K562 (cell line): ENCODE data around the gene MICAL1. TPM values are rescaled to one million over a fixed set of nuclear protein-coding genes. Genes with fewer than 3 reads are reported as not detected.

Source experiments
- ARID2 ChIP-seq: fragments of 450-650 bp; IDR thresholded peaks from 2 replicates; pipeline ENCODE4 v1.6.1; 2017; ENCODE audit warnings: antibody characterized with exemption, mild to moderate bottlenecking
- BDP1 ChIP-seq: IDR thresholded peaks from 3 replicates; pipeline ENCODE4 v1.6.1; 2011; ENCODE audit not compliant: insufficient read length, insufficient read depth
- CHCHD3 ChIP-seq: fragments of 250-450 bp; sonication (Bioruptor Pico); IDR thresholded peaks from 2 replicates; pipeline ENCODE4 v2.1.2; 2022; ENCODE audit warnings: mild to moderate bottlenecking
- DMBX1 ChIP-seq: fragments of 250-450 bp; sonication (Bioruptor Pico); IDR thresholded peaks from 2 replicates; pipeline ENCODE4 v1.8.0; 2022; ENCODE audit warnings: inconsistent platforms, mild to moderate bottlenecking, moderate library complexity, borderline replicate concordance
- ELF4 ChIP-seq: fragments of 450-650 bp; formaldehyde crosslinking; IDR thresholded peaks from 2 replicates; pipeline ENCODE4 v1.4.0; 2022; ENCODE audit warnings: missing genetic modification characterization
- EWSR1 ChIP-seq: fragments of 450-650 bp; IDR thresholded peaks from 2 replicates; pipeline ENCODE4 v1.6.1; 2018; ENCODE audit warnings: borderline replicate concordance, mild to moderate bottlenecking, low read depth, moderate library complexity; ENCODE audit not compliant: partially characterized antibody
- FOS ChIP-seq: IDR thresholded peaks from 3 replicates; pipeline ENCODE4 v1.6.1; 2011; ENCODE audit not compliant: insufficient read length; ENCODE audit errors: extremely low read depth
- HDAC8 ChIP-seq: fragments of 450-650 bp; IDR thresholded peaks from 2 replicates; pipeline ENCODE4 v1.6.1; 2016; ENCODE audit warnings: mild to moderate bottlenecking, missing genetic modification characterization, moderate library complexity, missing compliant biosample characterization
- HMGN3 ChIP-seq: IDR thresholded peaks from 2 replicates; pipeline ENCODE4 v1.6.1; 2011; ENCODE audit warnings: borderline replicate concordance, low read depth, mild to moderate bottlenecking, mixed read lengths, low read length; ENCODE audit not compliant: insufficient read length; ENCODE audit errors: extremely low read depth
- HSF4 ChIP-seq: fragments of 250-450 bp; sonication (Bioruptor Pico); IDR thresholded peaks from 2 replicates; pipeline ENCODE4 v2.1.2; 2022; ENCODE audit warnings: mild to moderate bottlenecking, moderate library complexity, borderline replicate concordance
- KLF6 ChIP-seq: fragments of 250-450 bp; sonication (Bioruptor Pico); IDR thresholded peaks from 2 replicates; pipeline ENCODE4 v1.4.0; 2020; ENCODE audit warnings: mild to moderate bottlenecking, moderate library complexity, borderline replicate concordance
- MIER1 ChIP-seq: fragments of 450-650 bp; IDR thresholded peaks from 2 replicates; pipeline ENCODE4 v1.6.1; 2016; ENCODE audit warnings: antibody characterized with exemption, mild to moderate bottlenecking, low read depth
- SMAD2 ChIP-seq: fragments of 150-350 bp; IDR thresholded peaks from 2 replicates; pipeline ENCODE4 v1.6.1; 2014; ENCODE audit warnings: low read depth, mild to moderate bottlenecking, low read length
- TFAM ChIP-seq: fragments of 250-450 bp; sonication (Bioruptor Pico); conservative IDR thresholded peaks from 2 replicates; pipeline ENCODE4 v1.5.0; 2021; ENCODE audit warnings: mild to moderate bottlenecking, moderate library complexity
- THAP12 ChIP-seq: fragments of 250-450 bp; sonication (Bioruptor Pico); IDR thresholded peaks from 2 replicates; pipeline ENCODE4 v1.9.0; 2021; ENCODE audit warnings: mild to moderate bottlenecking, inconsistent platforms
- XRCC4 ChIP-seq: IDR thresholded peaks from one replicate; pipeline ENCODE4 v1.6.1; 2011; ENCODE audit not compliant: insufficient read depth, insufficient read length; ENCODE audit errors: extremely low read depth
- ZBTB43 ChIP-seq: sonication (generic); formaldehyde crosslinking; IDR thresholded peaks from 2 replicates; pipeline ENCODE4 v1.8.0; 2023; ENCODE audit warnings: mild to moderate bottlenecking, missing genetic modification reagents
- ZC3H8 ChIP-seq: fragments of 450-650 bp; IDR thresholded peaks from 2 replicates; pipeline ENCODE4 v1.6.1; 2017
- ZEB2 ChIP-seq: fragments of 450-650 bp; IDR thresholded peaks from 2 replicates; pipeline ENCODE4 v1.6.1; 2016
- ZFX ChIP-seq: sonication (generic); formaldehyde crosslinking; IDR thresholded peaks from 2 replicates; pipeline ENCODE4 v1.8.0; 2022; ENCODE audit warnings: mild to moderate bottlenecking, missing genetic modification reagents, moderate library complexity
- ZKSCAN8 ChIP-seq: fragments of 200-800 bp; sonication (Bioruptor generic); IDR thresholded peaks from 2 replicates; pipeline ENCODE4 v1.6.1; 2016; ENCODE audit warnings: missing genetic modification characterization, missing compliant biosample characterization
- ZNF24 ChIP-seq: fragments of 450-650 bp; IDR thresholded peaks from 2 replicates; pipeline ENCODE4 v1.6.1; 2016
- ZNF699 ChIP-seq: fragments of 250-450 bp; sonication (Bioruptor Pico); IDR thresholded peaks from 2 replicates; pipeline ENCODE4 v1.8.0; 2021; ENCODE audit warnings: mild to moderate bottlenecking, moderate library complexity; ENCODE audit not compliant: insufficient replicate concordance
- polyA plus RNA-seq, 8 experiments: library from polyadenylated mRNA; depleted of rRNA in 4 of 8; stranded (reverse) in 5 of 8; unstranded in 3 of 8; fragments of >200 nt; fragmentation: Nextera tagmentation in 2 of 8; fragmentation: Illumina TruSeq in 1 of 8; extraction: Ambion mirVana in 2 of 8; extraction: Trizol in 1 of 8; gene quantifications; 2 replicates each; pipeline versions ENCODE4 v1.2.1 to v1.2.3, GENCODE V29; 2011 to 2014; ENCODE audit warnings: inconsistent platforms in 1 of 8, missing spikeins in 1 of 8
- total RNA-seq, 7 experiments: library from RNA; depleted of rRNA in 6 of 7; stranded (reverse); fragments of >200 nt in 6 of 7; fragmentation: Illumina TruSeq in 2 of 7; extraction: Trizol in 2 of 7; gene quantifications; 2 replicates each; pipeline versions ENCODE4 v1.2.1 to v1.2.3, GENCODE V29; 2011 to 2021; ENCODE audit warnings: low replicate concordance in 1 of 7
- TF ChIP-seq, protein P1 (sequence below): fragments of 450-650 bp; IDR thresholded peaks from 2 replicates; pipeline ENCODE4 v1.6.1; 2016

MICAL1 gene
- total and polyA plus RNA-seq, 9 of the 15 experiments (the other 6 are each of a cell fraction or from before 2014, with no cell fraction given) = 0.07 to 15.2 (median 7.0) TPM

- TF ChIP-seq THAP12 (CRISPR knock-in tag) = no peak
- TF ChIP-seq KLF6 (CRISPR knock-in tag) = no peak
- TF ChIP-seq ZNF24 = no peak; the same call in 1 of the 2 replicates
- TF ChIP-seq ARID2 = no peak
- no peak for TF ChIP-seq SMAD2
- TF ChIP-seq BDP1 = no peak
- TF ChIP-seq FOS = no peak
- TF ChIP-seq EWSR1 = no peak
- TF ChIP-seq XRCC4 = no peak
- no peak for TF ChIP-seq ELF4
- peak; percentile 96 for TF ChIP-seq ZFX (CRISPR knock-in tag)
- peak; percentile 58; the same call in 1 of the 2 replicates for TF ChIP-seq HDAC8
- no peak for TF ChIP-seq TFAM (CRISPR knock-in tag)
- TF ChIP-seq MIER1 = no peak
- no peak for TF ChIP-seq ZKSCAN8 (CRISPR knock-in tag)
- TF ChIP-seq ZBTB43 (CRISPR knock-in tag) = peak; percentile 79; the same call in 1 of the 2 replicates
- no peak for TF ChIP-seq ZEB2
- no peak for TF ChIP-seq ZC3H8
- TF ChIP-seq DMBX1 (CRISPR knock-in tag) = peak; percentile 65; the same call in 1 of the 2 replicates
- TF ChIP-seq HMGN3 = no peak
- no peak for TF ChIP-seq ZNF699 (CRISPR knock-in tag)
- TF ChIP-seq CHCHD3 (CRISPR knock-in tag) = no peak
- TF ChIP-seq, protein P1, sequence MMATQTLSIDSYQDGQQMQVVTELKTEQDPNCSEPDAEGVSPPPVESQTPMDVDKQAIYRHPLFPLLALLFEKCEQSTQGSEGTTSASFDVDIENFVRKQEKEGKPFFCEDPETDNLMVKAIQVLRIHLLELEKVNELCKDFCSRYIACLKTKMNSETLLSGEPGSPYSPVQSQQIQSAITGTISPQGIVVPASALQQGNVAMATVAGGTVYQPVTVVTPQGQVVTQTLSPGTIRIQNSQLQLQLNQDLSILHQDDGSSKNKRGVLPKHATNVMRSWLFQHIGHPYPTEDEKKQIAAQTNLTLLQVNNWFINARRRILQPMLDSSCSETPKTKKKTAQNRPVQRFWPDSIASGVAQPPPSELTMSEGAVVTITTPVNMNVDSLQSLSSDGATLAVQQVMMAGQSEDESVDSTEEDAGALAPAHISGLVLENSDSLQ = no peak
- no peak for TF ChIP-seq HSF4 (CRISPR knock-in tag)
These were observed 15.1 kb downstream of the MICAL1 start, which contains the start of the genes PPIL6 and SMPD2 (continued) for GRCh38 chr6:109440331-109441068.
